Camera-type eye (tissue), 1 donor: ENCODE results near the gene KBTBD12. TPM values are rescaled to one million over a fixed set of nuclear protein-coding genes. Genes with fewer than 3 reads are reported as not detected.

Experiments
- total RNA-seq: library from RNA; depleted of rRNA; stranded (reverse); fragments of >200 nt; gene quantifications from one replicate; pipeline ENCODE4 v1.2.3, GENCODE V29; 2014

Gene KBTBD12
- total RNA-seq = 6.0 TPM

GRCh38 chr3:127915115-127915936 lies at the start of gene KBTBD12:
Gene KBTBD12 (plus strand): TSS chr3:127915232. CDS start chr3:127923062, 7,830 bp downstream.

Other genes starting within 250 kb of the KBTBD12 start
- gene ABTB1, start 242.3 kb upstream of the KBTBD12 start, total RNA-seq = 41.1 TPM
- 46.3 TPM for gene MGLL, start 92.7 kb upstream of the KBTBD12 start, total RNA-seq
- gene SEC61A1, start 137.2 kb downstream of the KBTBD12 start, total RNA-seq = 138 TPM
- gene RUVBL1, start 208.6 kb downstream of the KBTBD12 start, total RNA-seq = 41.4 TPM
- gene EEFSEC, start 238.2 kb downstream of the KBTBD12 start, total RNA-seq = 15.8 TPM